Esophagus squamous epithelium (tissue), 5 donors: Measurements from ENCODE around the gene TOE1. TPM values are rescaled to one million over a fixed set of nuclear protein-coding genes. Genes with fewer than 3 reads are reported as not detected.

Source experiments
- DNase-seq: peaks from one replicate; lab custom pipeline; 2025; lab: John Stamatoyannopoulos, UW
- H3K27ac ChIP-seq, 4 donors: fragments of 200-600 bp; sonication (generic); one replicate each; pipeline ENCODE4 v1.5.1; 2016 to 2019; ENCODE audit warnings: mild to moderate bottlenecking in 1 of 4
- H3K27me3 ChIP-seq, 4 donors: fragments of 200-600 bp; sonication (generic); 1 replicate in 3 of 4; 2 replicates in 1 of 4; pipeline versions ENCODE4 v1.5.1 to v1.6.0; 2017 to 2021; ENCODE audit warnings: antibody characterized with exemption in 1 of 4
- H3K36me3 ChIP-seq, 3 donors: fragments of 200-600 bp; sonication (generic); one replicate each; pipeline ENCODE4 v1.5.1; 2016 to 2019
- H3K4me1 ChIP-seq, 3 donors: fragments of 200-600 bp; sonication (generic); one replicate each; pipeline ENCODE4 v1.5.1; 2017 to 2019
- H3K4me3 ChIP-seq, 4 donors: fragments of 200-600 bp; sonication (generic); 1 replicate in 3 of 4; 2 replicates in 1 of 4; pipeline ENCODE4 v1.5.1; 2016 to 2019; ENCODE audit warnings: mild to moderate bottlenecking in 2 of 4, moderate library complexity in 1 of 4
- H3K9me3 ChIP-seq, 3 donors: fragments of 200-600 bp; sonication (generic); one replicate each; pipeline ENCODE4 v1.5.1; 2016 to 2019
- CTCF ChIP-seq, 6 experiments: fragments of 450-650 bp in 4 of 6; fragments of 200-600 bp in 2 of 6; sonication (generic) in 2 of 6; IDR thresholded peaks; one replicate each; pipeline ENCODE4 v1.5.1; 2016 to 2019; ENCODE audit warnings: antibody characterized with exemption in 6 of 6, mild to moderate bottlenecking in 4 of 6, moderate library complexity in 4 of 6
- POLR2A ChIP-seq, 4 donors: fragments of 450-650 bp; IDR thresholded peaks; one replicate each; pipeline ENCODE4 v1.6.1; 2017; ENCODE audit warnings: antibody characterized with exemption in 4 of 4, mild to moderate bottlenecking in 4 of 4, moderate library complexity in 3 of 4
- WGBS, 2 donors: methylation state at CpG; one replicate each; pipeline ENCODE4 v1.1.5; 2018; 5-methylcytosine and 5-hydroxymethylcytosine counted together
- intact Hi-C: fragments of 100-400 bp; cut with DNase I; formaldehyde crosslinking; loops from one replicate; pipeline ENCODE4 v1.15.0; 2022
- total RNA-seq, 4 donors: library from RNA; depleted of rRNA; stranded (reverse); fragments of >200 nt; gene quantifications; one replicate each; pipeline ENCODE4 v1.1.0, GENCODE V29; 2016
- donor health status: DM: yes; HTN: yes; CAD: no.

The TOE1 gene
- total RNA-seq, 4 donors from 2014 or later, result 6.4 to 11.4 (median 9.1) TPM

GRCh38 chr1:45365051-45365450 is 25.1 kb downstream of the TOE1 start:
- WGBS, 2 donors, result 87 to 88% methylated on average over 6 of the region's 6 CpGs
- intact Hi-C loops, result no loop called here
- H3K27ac ChIP-seq, result no peak overlapping the region

GRCh38 chr1:45370575-45370974 is 30.6 kb downstream of the TOE1 start:
- intact Hi-C loops, result no loop called here
- H3K27ac ChIP-seq, result no peak overlapping the region
- DNase-seq, result no peak
- H3K27me3 ChIP-seq, result no peaks in the 10 kb centered on the region
- TF ChIP-seq POLR2A (IDR thresholded peaks at IDR 0.05), result no peak
- no peak for TF ChIP-seq CTCF (IDR thresholded peaks at IDR 0.05)
- H3K4me3 ChIP-seq, result no peak overlapping the region
- peaks cover 0 to 23% (median 7%) of the 10 kb centered on the region in 3 donors for H3K4me1 ChIP-seq
- H3K9me3 ChIP-seq, result no peaks in the 10 kb centered on the region
- no peaks in the 10 kb centered on the region for H3K36me3 ChIP-seq

More at GRCh38 chr1:45365051-45365450, 25.1 kb downstream of the TOE1 start:
- no peak for DNase-seq
- TF ChIP-seq CTCF (IDR thresholded peaks at IDR 0.05), result no peak
- TF ChIP-seq POLR2A (IDR thresholded peaks at IDR 0.05), result no peak
- no peaks in the 10 kb centered on the region for H3K9me3 ChIP-seq
- no peak overlapping the region for H3K4me3 ChIP-seq
- peaks cover 8 to 19% (median 10%) of the 10 kb centered on the region in 3 donors for H3K4me1 ChIP-seq
- no peaks in the 10 kb centered on the region for H3K36me3 ChIP-seq
- no peaks in the 10 kb centered on the region for H3K27me3 ChIP-seq

- DNase-seq, result no peak
- no peaks in the 10 kb centered on the region for H3K36me3 ChIP-seq
- peaks cover 0 to 31% (median 10%) of the 10 kb centered on the region in 3 donors for H3K4me1 ChIP-seq
- no peaks in the 10 kb centered on the region for H3K27me3 ChIP-seq
- no peaks in the 10 kb centered on the region for H3K9me3 ChIP-seq
- H3K4me3 ChIP-seq, result no peak overlapping the region
- TF ChIP-seq POLR2A (IDR thresholded peaks at IDR 0.05) (no peak), CTCF (IDR thresholded peaks at IDR 0.05) (no peak)
- peak overlapping the region in 1 of 4 donors; percentile 6 for H3K27ac ChIP-seq
- intact Hi-C loops, result no loop called here
Measured at GRCh38 chr1:45373573-45373972, 33.6 kb downstream of the TOE1 start.

- Histone ChIP-seq H3K4me1 (peaks cover 0 to 31% (median 10%) of the 10 kb centered on the region in 3 donors), H3K36me3 (no peaks in the 10 kb centered on the region), H3K9me3 (no peaks in the 10 kb centered on the region), H3K27me3 (no peaks in the 10 kb centered on the region), H3K27ac (peak overlapping the region in 2 of 4 donors; percentile 14 to 32), H3K4me3 (no peak overlapping the region)
- intact Hi-C loops, result no loop called here
- TF ChIP-seq CTCF (IDR thresholded peaks at IDR 0.05), result no peak
- TF ChIP-seq POLR2A (IDR thresholded peaks at IDR 0.05), result no peak
- DNase-seq, result no peak
- 45 to 53% methylated on average over 3 of the region's 3 CpGs for WGBS, 2 donors
Measured at GRCh38 chr1:45375104-45376090, 35.4 kb downstream of the TOE1 start.

GRCh38 chr1:45378184-45378583 is 38.2 kb downstream of the TOE1 start:
- Histone ChIP-seq H3K27ac (no peak overlapping the region), H3K27me3 (no peaks in the 10 kb centered on the region), H3K4me1 (peaks cover 0 to 31% (median 13%) of the 10 kb centered on the region in 3 donors), H3K4me3 (no peak overlapping the region), H3K36me3 (no peaks in the 10 kb centered on the region), H3K9me3 (no peaks in the 10 kb centered on the region)
- intact Hi-C loops, result no loop called here
- no peak for DNase-seq
- TF ChIP-seq POLR2A (IDR thresholded peaks at IDR 0.05) (no peak), CTCF (IDR thresholded peaks at IDR 0.05) (no peak)
